ENCODE measurements around the gene LRMDA. TPM values are rescaled to one million over a fixed set of nuclear protein-coding genes. Genes with fewer than 3 reads are reported as not detected.

Gene LRMDA
- total and polyA plus RNA-seq, 2 of the 13 experiments (the other 11 are each of a cell fraction or from before 2014, with no cell fraction given), result 13.4 to 22.0 TPM

DNA sequence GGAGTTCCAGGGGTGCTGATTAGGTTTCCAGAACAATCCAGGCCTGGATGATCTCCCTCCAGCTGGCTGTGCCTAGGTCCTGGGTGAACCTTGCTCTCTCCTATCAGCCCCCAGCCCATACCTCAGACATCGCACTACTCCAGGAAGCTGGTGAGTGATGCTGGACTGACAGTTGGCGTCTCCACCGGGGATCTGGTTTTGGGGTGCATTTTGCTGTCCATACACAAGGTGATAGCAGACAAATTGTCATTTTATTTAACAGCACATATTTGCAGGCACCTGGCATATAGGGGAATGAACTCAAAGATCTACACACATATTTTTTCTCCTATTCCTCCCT, 601.2 kb downstream of the LRMDA start (continued):
- TF ChIP-seq, protein P1, sequence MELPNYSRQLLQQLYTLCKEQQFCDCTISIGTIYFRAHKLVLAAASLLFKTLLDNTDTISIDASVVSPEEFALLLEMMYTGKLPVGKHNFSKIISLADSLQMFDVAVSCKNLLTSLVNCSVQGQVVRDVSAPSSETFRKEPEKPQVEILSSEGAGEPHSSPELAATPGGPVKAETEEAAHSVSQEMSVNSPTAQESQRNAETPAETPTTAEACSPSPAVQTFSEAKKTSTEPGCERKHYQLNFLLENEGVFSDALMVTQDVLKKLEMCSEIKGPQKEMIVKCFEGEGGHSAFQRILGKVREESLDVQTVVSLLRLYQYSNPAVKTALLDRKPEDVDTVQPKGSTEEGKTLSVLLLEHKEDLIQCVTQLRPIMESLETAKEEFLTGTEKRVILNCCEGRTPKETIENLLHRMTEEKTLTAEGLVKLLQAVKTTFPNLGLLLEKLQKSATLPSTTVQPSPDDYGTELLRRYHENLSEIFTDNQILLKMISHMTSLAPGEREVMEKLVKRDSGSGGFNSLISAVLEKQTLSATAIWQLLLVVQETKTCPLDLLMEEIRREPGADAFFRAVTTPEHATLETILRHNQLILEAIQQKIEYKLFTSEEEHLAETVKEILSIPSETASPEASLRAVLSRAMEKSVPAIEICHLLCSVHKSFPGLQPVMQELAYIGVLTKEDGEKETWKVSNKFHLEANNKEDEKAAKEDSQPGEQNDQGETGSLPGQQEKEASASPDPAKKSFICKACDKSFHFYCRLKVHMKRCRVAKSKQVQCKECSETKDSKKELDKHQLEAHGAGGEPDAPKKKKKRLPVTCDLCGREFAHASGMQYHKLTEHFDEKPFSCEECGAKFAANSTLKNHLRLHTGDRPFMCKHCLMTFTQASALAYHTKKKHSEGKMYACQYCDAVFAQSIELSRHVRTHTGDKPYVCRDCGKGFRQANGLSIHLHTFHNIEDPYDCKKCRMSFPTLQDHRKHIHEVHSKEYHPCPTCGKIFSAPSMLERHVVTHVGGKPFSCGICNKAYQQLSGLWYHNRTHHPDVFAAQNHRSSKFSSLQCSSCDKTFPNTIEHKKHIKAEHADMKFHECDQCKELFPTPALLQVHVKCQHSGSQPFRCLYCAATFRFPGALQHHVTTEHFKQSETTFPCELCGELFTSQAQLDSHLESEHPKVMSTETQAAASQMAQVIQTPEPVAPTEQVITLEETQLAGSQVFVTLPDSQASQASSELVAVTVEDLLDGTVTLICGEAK (IDR thresholded peaks at IDR 0.05), result no peak
- TF ChIP-seq, protein P1 (CRISPR knock-in tag; IDR thresholded peaks at IDR 0.05), result 0 out of 2 replicates have a peak, but pooled peaks have one; percentile 11

Measured in HepG2 (cell line).